Hepatic stellate cell (primary cell): ENCODE data around the gene SPOUT1.

ENCODE experiments used
- DNase-seq: peaks from one replicate; pipeline ENCODE4 v3.0.0; 2011; ENCODE audit warnings: low spot score

SPOUT1 gene

GRCh38 chr9:128771745-128772519 lies 57.7 kb downstream of the SPOUT1 start, which contains the start of gene ZER1:
ZER1 (minus strand) TSS chr9:128771927; CDS start chr9:128755565, 16,362 bp downstream.
- peak; percentile 98 for DNase-seq

DNA sequence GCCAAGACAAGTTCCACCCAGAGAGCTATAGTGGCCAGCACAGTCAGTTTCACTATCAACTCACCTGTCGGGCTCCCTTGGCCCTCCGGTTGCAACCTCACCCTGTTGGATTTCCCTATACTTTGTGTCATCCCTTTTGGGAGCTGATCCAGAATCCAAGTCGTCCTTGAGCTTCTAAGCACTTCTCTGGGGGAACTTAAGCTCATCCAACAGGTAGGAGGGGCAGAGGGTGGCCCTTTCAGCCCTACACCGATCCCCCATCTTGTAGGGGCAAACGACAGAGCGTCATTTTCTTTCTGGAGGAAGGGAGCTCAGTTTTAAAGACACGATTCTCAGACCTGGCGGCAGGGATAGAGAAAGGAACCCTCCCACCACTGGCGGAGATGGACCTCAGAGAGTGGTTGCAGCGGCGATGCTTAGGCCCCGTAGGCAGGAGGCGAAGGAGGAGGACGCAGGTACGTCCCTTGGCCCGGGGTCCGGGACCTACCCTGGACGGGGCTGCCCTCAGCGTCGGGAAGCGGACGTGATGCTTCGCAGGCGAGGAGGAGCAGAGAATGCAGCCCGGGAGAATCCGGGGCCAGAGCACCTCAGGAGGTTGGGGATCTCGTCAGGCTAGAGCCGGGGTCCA lies 58.4 kb downstream of the SPOUT1 start:
- DNase-seq = peak; percentile 45

- DNase-seq = no peak
Observed at GRCh38 chr9:128770286-128771030, 59.1 kb downstream of the SPOUT1 start.
